CD4-positive, alpha-beta T cell treated with Interleukin-6 at 100 ng/mL for 8 hours (primary cell): ENCODE measurements around the gene NBPF9.
"Not testable (repeated sequence)": the region's sequence is repeated elsewhere in the genome, so short reads cannot be mapped to it uniquely, and the experiment has no call there.

Experiments
- DNase-seq: peaks from one replicate; pipeline ENCODE4 v3.0.0-alpha.2; 2020; ENCODE audit warnings: mixed read lengths, low spot score

Gene NBPF9

GRCh38 chr1:149012599-149012998 lies 90.8 kb downstream of the NBPF9 start:
- DNase-seq = not testable (repeated sequence)

GRCh38 chr1:149009761-149010160 lies 93.6 kb downstream of the NBPF9 start:
- not testable (repeated sequence) for DNase-seq

GRCh38 chr1:149008769-149009168 lies 94.6 kb downstream of the NBPF9 start:
- not testable (repeated sequence) for DNase-seq

- DNase-seq = not testable (repeated sequence)
Observed at GRCh38 chr1:149008326-149008725, 95.0 kb downstream of the NBPF9 start.
